GM23248 (cell line): Measurements from ENCODE around the gene INTS11. TPM values are rescaled to one million over a fixed set of nuclear protein-coding genes. Genes with fewer than 3 reads are reported as not detected.

Experiments
- DNase-seq: peaks from one replicate; pipeline ENCODE4 v3.0.0-alpha.2; 2015
- H2AFZ ChIP-seq: fragments of 200-600 bp; sonication (generic); 2 replicates; pipeline ENCODE4 v1.6.1; 2016; ENCODE audit warnings: antibody characterized with exemption
- H3F3A ChIP-seq: fragments of 200-600 bp; sonication (generic); 2 replicates; pipeline ENCODE4 v1.6.1; 2016; ENCODE audit warnings: mild to moderate bottlenecking, antibody characterized with exemption, mixed run types; ENCODE audit not compliant: insufficient read depth
- H3K27ac ChIP-seq: fragments of 200-600 bp; sonication (generic); 2 replicates; pipeline ENCODE4 v1.5.1; 2016; ENCODE audit warnings: mild to moderate bottlenecking
- H3K27me3 ChIP-seq: fragments of 200-600 bp; sonication (generic); replicated peaks from 2 replicates; pipeline ENCODE4 v1.6.1; 2016; ENCODE audit warnings: mild to moderate bottlenecking; ENCODE audit not compliant: insufficient read depth
- H3K36me3 ChIP-seq: fragments of 200-600 bp; sonication (generic); 2 replicates; pipeline ENCODE4 v1.6.1; 2016; ENCODE audit warnings: low read depth, mild to moderate bottlenecking
- H3K4me1 ChIP-seq: fragments of 200-600 bp; sonication (generic); 2 replicates; pipeline ENCODE4 v1.6.1; 2016; ENCODE audit warnings: mild to moderate bottlenecking; ENCODE audit not compliant: insufficient read depth
- H3K4me2 ChIP-seq: fragments of 200-600 bp; sonication (generic); one replicate; pipeline ENCODE4 v1.6.1; 2016; ENCODE audit warnings: mild to moderate bottlenecking; ENCODE audit not compliant: unreplicated experiment
- H3K4me3 ChIP-seq: fragments of 200-600 bp; sonication (generic); 2 replicates; pipeline ENCODE4 v1.5.1; 2016; ENCODE audit warnings: mild to moderate bottlenecking
- H3K79me2 ChIP-seq: fragments of 200-600 bp; sonication (generic); 2 replicates; pipeline ENCODE4 v1.6.1; 2016; ENCODE audit warnings: mild to moderate bottlenecking; ENCODE audit not compliant: insufficient read depth
- H3K9ac ChIP-seq: fragments of 200-600 bp; sonication (generic); 2 replicates; pipeline ENCODE4 v1.6.1; 2016; ENCODE audit warnings: mild to moderate bottlenecking
- H3K9me2 ChIP-seq: fragments of 200-600 bp; sonication (generic); 2 replicates; pipeline ENCODE4 v1.6.1; 2016; ENCODE audit warnings: mixed run types, mild to moderate bottlenecking, moderate library complexity; ENCODE audit not compliant: insufficient read depth
- H3K9me3 ChIP-seq: fragments of 200-600 bp; sonication (generic); one replicate; pipeline ENCODE4 v1.6.1; 2017; ENCODE audit warnings: low read depth
- H4K20me1 ChIP-seq: fragments of 200-600 bp; sonication (generic); 2 replicates; pipeline ENCODE4 v1.6.0; 2016; ENCODE audit not compliant: insufficient read depth
- EZH2 ChIP-seq: fragments of 200-600 bp; sonication (generic); IDR thresholded peaks from 2 replicates; pipeline ENCODE4 v1.6.1; 2018; ENCODE audit warnings: antibody characterized with exemption, mild to moderate bottlenecking; ENCODE audit not compliant: insufficient read depth, poor library complexity, severe bottlenecking
- EZH2phosphoT487 ChIP-seq: fragments of 200-600 bp; sonication (generic); IDR thresholded peaks from 2 replicates; pipeline ENCODE4 v1.6.1; 2018; ENCODE audit warnings: antibody characterized with exemption, moderate library complexity, mild to moderate bottlenecking, low read depth; ENCODE audit not compliant: insufficient read depth
- whole genome bisulfite sequencing, 2 experiments: methylation state at CpG; one replicate each; pipeline ENCODE4 v1.1.6; 2015 to 2017; ENCODE audit warnings: low lambda C conversion rate in 2 of 2, low coverage in 1 of 2; ENCODE audit errors: missing lambda C conversion rate in 2 of 2; 5-methylcytosine and 5-hydroxymethylcytosine counted together
- in situ Hi-C: fragments of 300-500 bp; cut with MboI; formaldehyde crosslinking; loops from 2 replicates; pipeline ENCODE4 v1.15.0; 2020
- polyA plus RNA-seq: library from polyadenylated mRNA; unstranded; fragments of >200 nt; fragmentation: Nextera tagmentation; extraction: Ambion mirVana; gene quantifications from 2 replicates; pipeline ENCODE4 v1.2.1, GENCODE V29; 2016
- total RNA-seq: library from RNA; depleted of rRNA; stranded (reverse); fragments of >200 nt; shearing (Covaris generic); gene quantifications from 2 replicates; pipeline ENCODE4 v1.2.3, GENCODE V29; 2014

The INTS11 gene
- total and polyA plus RNA-seq, 2 experiments from 2014 or later, result 70.2 to 90.0 TPM

- no peak for DNase-seq
- in situ Hi-C loops, result no loop called here
- Histone ChIP-seq H3K4me1 (peaks cover 4% of the 10 kb centered on the region), H4K20me1 (no peaks in the 10 kb centered on the region), H3K4me3 (no peak overlapping the region), H3K4me2 (no peak overlapping the region), H2AFZ (no peak overlapping the region), H3K9me3 (no peaks in the 10 kb centered on the region), H3K9me2 (no peaks in the 10 kb centered on the region), H3K27ac (no peak overlapping the region), H3K79me2 (peaks cover 9% of the 10 kb centered on the region), H3K9ac (no peak overlapping the region), H3K27me3 (no peaks in the 10 kb centered on the region), H3K36me3 (no peaks in the 10 kb centered on the region), H3F3A (peaks cover 6% of the 10 kb centered on the region; the same call in 1 of the 2 replicates)
- TF ChIP-seq EZH2 (no peak), EZH2phosphoT487 (no peak)
- WGBS, 2 experiments, result 95 to 98% methylated on average over 5 of the region's 5 CpGs
These were observed 42.9 kb upstream of the INTS11 start for GRCh38 chr1:1367315-1367714.

- no peak overlapping the region for H3K4me2 ChIP-seq
- DNase-seq, result no peak
- H3K79me2 ChIP-seq, result peaks cover 6% of the 10 kb centered on the region; the same call in 1 of the 2 replicates
- H2AFZ ChIP-seq, result no peak overlapping the region
- no peak for TF ChIP-seq EZH2
- TF ChIP-seq EZH2phosphoT487, result no peak
- no peaks in the 10 kb centered on the region for H3K9me2 ChIP-seq
- H3F3A ChIP-seq, result peaks cover 10% of the 10 kb centered on the region
- 93 to 95% methylated on average over 3 of the region's 3 CpGs for WGBS, 2 experiments
- no peak overlapping the region for H3K27ac ChIP-seq
- H3K4me1 ChIP-seq, result peaks cover 8% of the 10 kb centered on the region
- no peaks in the 10 kb centered on the region for H4K20me1 ChIP-seq
- no peaks in the 10 kb centered on the region for H3K9me3 ChIP-seq
- H3K36me3 ChIP-seq, result no peaks in the 10 kb centered on the region
- no peak overlapping the region for H3K4me3 ChIP-seq
- no peaks in the 10 kb centered on the region for H3K27me3 ChIP-seq
- H3K9ac ChIP-seq, result no peak overlapping the region
- in situ Hi-C loops, result no loop called here
These were observed 42.2 kb upstream of the INTS11 start for GRCh38 chr1:1366699-1367066.

GRCh38 chr1:1365875-1366698 lies 41.6 kb upstream of the INTS11 start:
- H3K27ac ChIP-seq, result no peak overlapping the region
- no peak for DNase-seq
- peaks cover 7% of the 10 kb centered on the region for H3K79me2 ChIP-seq
- no peaks in the 10 kb centered on the region for H3K9me2 ChIP-seq
- no peak overlapping the region for H3K4me3 ChIP-seq
- H2AFZ ChIP-seq, result no peak overlapping the region
- in situ Hi-C loops, result no loop called here
- H3K27me3 ChIP-seq, result no peaks in the 10 kb centered on the region
- peaks cover 16% of the 10 kb centered on the region for H3F3A ChIP-seq
- H3K9me3 ChIP-seq, result no peaks in the 10 kb centered on the region
- no peaks in the 10 kb centered on the region for H4K20me1 ChIP-seq
- peaks cover 14% of the 10 kb centered on the region for H3K4me1 ChIP-seq
- TF ChIP-seq EZH2phosphoT487, result no peak
- TF ChIP-seq EZH2, result no peak
- no peak overlapping the region for H3K9ac ChIP-seq
- H3K4me2 ChIP-seq, result no peak overlapping the region
- 74 to 75% methylated on average over 10 of the region's 10 CpGs for WGBS, 2 experiments
- no peaks in the 10 kb centered on the region for H3K36me3 ChIP-seq

GRCh38 chr1:1364266-1364665 lies 39.8 kb upstream of the INTS11 start:
- WGBS, 2 experiments, result 75 to 78% methylated on average over 14 of the region's 14 CpGs
- Histone ChIP-seq H3K4me1 (peaks cover 28% of the 10 kb centered on the region), H3K36me3 (no peaks in the 10 kb centered on the region), H3K27ac (no peak overlapping the region), H3K9me2 (no peaks in the 10 kb centered on the region), H2AFZ (no peak overlapping the region), H3K4me2 (no peak overlapping the region), H3K4me3 (no peak overlapping the region), H3F3A (peaks cover 23% of the 10 kb centered on the region), H3K9me3 (no peaks in the 10 kb centered on the region), H3K79me2 (peaks cover 10% of the 10 kb centered on the region), H3K9ac (no peak overlapping the region), H3K27me3 (no peaks in the 10 kb centered on the region), H4K20me1 (no peaks in the 10 kb centered on the region)
- in situ Hi-C loops, result no loop called here
- TF ChIP-seq EZH2phosphoT487 (no peak), EZH2 (no peak)
- DNase-seq, result no peak
